Transverse colon (tissue), 4 donors: ENCODE data around the gene AKR1B1. TPM values are rescaled to one million over a fixed set of nuclear protein-coding genes. Genes with fewer than 3 reads are reported as not detected.
A peak's percentile ranks its signal among the peaks of the same experiment; 100 is the strongest.

ENCODE experiments used
- DNase-seq: peaks from one replicate; pipeline ENCODE4 v3.0.0-alpha.2; 2019
- H3K27ac ChIP-seq, 4 donors: fragments of 200-600 bp; sonication (generic); 2 replicates each; pipeline ENCODE4 v1.5.1; 2016 to 2018; ENCODE audit warnings: inconsistent platforms in 4 of 4
- H3K27me3 ChIP-seq: fragments of 200-600 bp; sonication (generic); 2 replicates; pipeline ENCODE4 v1.5.1; 2017; ENCODE audit warnings: inconsistent platforms
- H3K36me3 ChIP-seq, 4 donors: fragments of 200-600 bp; sonication (generic); 2 replicates each; pipeline ENCODE4 v1.5.1; 2017 to 2019; ENCODE audit warnings: inconsistent platforms in 4 of 4
- H3K4me1 ChIP-seq, 4 donors: fragments of 200-600 bp; sonication (generic); 2 replicates each; pipeline ENCODE4 v1.5.1; 2017 to 2020; ENCODE audit warnings: inconsistent platforms in 4 of 4
- H3K4me3 ChIP-seq, 4 donors: fragments of 200-600 bp; sonication (generic); 1 replicate in 1 of 4; 2 replicates in 3 of 4; pipeline versions ENCODE4 v1.5.1 to v1.6.1; 2017 to 2019; ENCODE audit warnings: inconsistent platforms in 4 of 4
- H3K9me3 ChIP-seq, 2 donors: fragments of 200-600 bp; sonication (generic); 2 replicates each; pipeline ENCODE4 v1.5.1; 2017 to 2019; ENCODE audit warnings: inconsistent platforms in 2 of 2
- CTCF ChIP-seq, 5 experiments: fragments of 200-600 bp in 3 of 5; fragments of 450-650 bp in 2 of 5; sonication (generic) in 3 of 5; IDR thresholded peaks; 1 replicate in 2 of 5; 2 replicates in 3 of 5; pipeline ENCODE4 v1.5.1; 2016 to 2017; ENCODE audit warnings: antibody characterized with exemption in 5 of 5, inconsistent platforms in 3 of 5, mild to moderate bottlenecking in 2 of 5, moderate library complexity in 1 of 5
- EP300 ChIP-seq: sonication (generic); formaldehyde crosslinking; IDR thresholded peaks from one replicate; pipeline ENCODE4 v1.6.1; 2017; ENCODE audit warnings: antibody characterized with exemption, low read depth
- POLR2A ChIP-seq: fragments of 450-650 bp; IDR thresholded peaks from one replicate; pipeline ENCODE4 v1.6.1; 2016; ENCODE audit warnings: antibody characterized with exemption, mild to moderate bottlenecking, moderate library complexity
- POLR2AphosphoS5 ChIP-seq, 3 donors: sonication (generic); formaldehyde crosslinking; IDR thresholded peaks; one replicate each; pipeline ENCODE4 v1.6.1; 2016; ENCODE audit warnings: antibody characterized with exemption in 3 of 3
- WGBS, 2 donors: methylation state at CpG; one replicate each; pipeline ENCODE4 v1.1.5; 2018; ENCODE audit warnings: low coverage in 1 of 2; 5-methylcytosine and 5-hydroxymethylcytosine counted together
- in situ Hi-C, 4 donors: fragments of 200-750 bp; cut with MboI; loops; one replicate each; pipeline versions ENCODE4 v1.15.0 to v1.15.1; 2017; ENCODE audit warnings: low sequenced_read_pairs in 3 of 4, low pct_ligation_motif_present in 1 of 4, low pct_unique_long_range_greater_than_20kb in 1 of 4
- intact Hi-C: fragments of 100-400 bp; cut with DNase I; formaldehyde crosslinking; loops from one replicate; pipeline ENCODE4 v1.15.1; 2023; ENCODE audit warnings: low total_unique reads
- total RNA-seq, 4 donors: library from RNA; depleted of rRNA; stranded (reverse); fragments of >200 nt; gene quantifications; one replicate each; pipeline ENCODE4 v1.1.0, GENCODE V29; 2016

The AKR1B1 gene
- total RNA-seq, 4 donors from 2014 or later, result 6.4 to 37.2 (median 19.4) TPM

GRCh38 chr7:134476044-134476443, 17.1 kb upstream of the AKR1B1 start:
- H3K9me3 ChIP-seq, result no peaks in the 10 kb centered on the region
- intact Hi-C loops, result no loop called here
- in situ Hi-C loops, result no loop called here

GRCh38 chr7:134474828-134475227, 15.9 kb upstream of the AKR1B1 start:
- WGBS, 2 donors, result 63 to 82% methylated on average over 1 of the region's 1 CpG
- H3K9me3 ChIP-seq, result no peaks in the 10 kb centered on the region
- no peaks in the 10 kb centered on the region for H3K27me3 ChIP-seq
- no peaks in the 10 kb centered on the region for H3K36me3 ChIP-seq
- in situ Hi-C loops (no loop called here), intact Hi-C loops (no loop called here)
- no peak for DNase-seq
- no peak overlapping the region for H3K4me3 ChIP-seq
- H3K4me1 ChIP-seq, result no peaks in the 10 kb centered on the region
- H3K27ac ChIP-seq, result no peak overlapping the region
- no peak for TF ChIP-seq EP300
- no peak for TF ChIP-seq POLR2A
- TF ChIP-seq POLR2AphosphoS5 (IDR thresholded peaks at IDR 0.05), result no peak
- no peak for TF ChIP-seq CTCF (IDR thresholded peaks at IDR 0.05)

More at GRCh38 chr7:134476044-134476443, 17.1 kb upstream of the AKR1B1 start:
- H3K4me3 ChIP-seq, result no peak overlapping the region
- TF ChIP-seq POLR2A, result no peak
- no peak for TF ChIP-seq EP300
- TF ChIP-seq CTCF (IDR thresholded peaks at IDR 0.05), result no peak
- no peak for TF ChIP-seq POLR2AphosphoS5 (IDR thresholded peaks at IDR 0.05)
- H3K4me1 ChIP-seq, result no peaks in the 10 kb centered on the region
- H3K36me3 ChIP-seq, result no peaks in the 10 kb centered on the region
- no peaks in the 10 kb centered on the region for H3K27me3 ChIP-seq
- DNase-seq, result no peak
- H3K27ac ChIP-seq, result no peak overlapping the region

- in situ Hi-C loops (no loop called here), intact Hi-C loops (no loop called here)
- Histone ChIP-seq H3K9me3 (no peaks in the 10 kb centered on the region), H3K27me3 (no peaks in the 10 kb centered on the region), H3K4me3 (no peak overlapping the region), H3K4me1 (no peaks in the 10 kb centered on the region), H3K27ac (peak overlapping the region in 1 of 4 donors; percentile 4), H3K36me3 (no peaks in the 10 kb centered on the region)
- TF ChIP-seq CTCF (IDR thresholded peaks at IDR 0.05) (no peak), EP300 (no peak), POLR2A (no peak), POLR2AphosphoS5 (IDR thresholded peaks at IDR 0.05) (no peak)
- WGBS, 2 donors, result 70 to 87% methylated on average over 5 to 6 of the region's 6 CpGs
- no peak for DNase-seq
Observed at GRCh38 chr7:134473861-134474291, 15.0 kb upstream of the AKR1B1 start.

GRCh38 chr7:134472572-134473244, 13.8 kb upstream of the AKR1B1 start:
- no peak for TF ChIP-seq POLR2A
- TF ChIP-seq EP300, result no peak
- TF ChIP-seq CTCF (IDR thresholded peaks at IDR 0.05), result no peak
- no peak for TF ChIP-seq POLR2AphosphoS5 (IDR thresholded peaks at IDR 0.05)
- in situ Hi-C loops (no loop called here), intact Hi-C loops (no loop called here)
- no peaks in the 10 kb centered on the region for H3K4me1 ChIP-seq
- no peaks in the 10 kb centered on the region for H3K9me3 ChIP-seq
- no peak for DNase-seq
- H3K36me3 ChIP-seq, result no peaks in the 10 kb centered on the region
- 75 to 79% methylated on average over 2 of the region's 2 CpGs for WGBS, 2 donors
- no peak overlapping the region for H3K4me3 ChIP-seq
- H3K27me3 ChIP-seq, result no peaks in the 10 kb centered on the region
- H3K27ac ChIP-seq, result no peak overlapping the region
